Fibroblast of the conjunctiva (primary cell): ENCODE measurements around the gene TMEM272.
"Not testable (repeated sequence)": the region's sequence is repeated elsewhere in the genome, so short reads cannot be mapped to it uniquely, and the experiment has no call there.

Experiments used
- DNase-seq: peaks from one replicate; pipeline ENCODE4 v3.0.0-alpha.2; 2010; ENCODE audit warnings: low read depth

Gene TMEM272

DNA sequence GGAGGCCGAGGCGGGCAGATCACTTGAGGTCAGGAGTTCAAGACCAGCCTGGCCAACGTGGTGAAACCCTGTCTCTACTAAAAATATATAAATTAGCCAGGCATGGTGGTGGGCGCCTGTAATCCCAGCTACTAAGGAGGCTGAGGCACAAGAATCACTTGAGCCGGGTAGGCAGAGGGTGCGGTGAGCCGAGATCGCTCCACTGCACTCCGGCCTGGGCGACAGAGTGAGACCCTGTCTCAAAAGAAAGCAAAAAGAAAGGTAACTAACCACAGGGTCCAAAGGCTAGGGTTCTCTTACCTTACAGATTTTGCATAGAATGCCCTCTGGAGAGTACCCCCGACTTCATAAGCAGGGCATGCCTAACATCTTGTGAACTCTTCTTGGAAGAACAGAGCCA, 20.3 kb downstream of the TMEM272 start:
- DNase-seq, result not testable (repeated sequence)

DNA sequence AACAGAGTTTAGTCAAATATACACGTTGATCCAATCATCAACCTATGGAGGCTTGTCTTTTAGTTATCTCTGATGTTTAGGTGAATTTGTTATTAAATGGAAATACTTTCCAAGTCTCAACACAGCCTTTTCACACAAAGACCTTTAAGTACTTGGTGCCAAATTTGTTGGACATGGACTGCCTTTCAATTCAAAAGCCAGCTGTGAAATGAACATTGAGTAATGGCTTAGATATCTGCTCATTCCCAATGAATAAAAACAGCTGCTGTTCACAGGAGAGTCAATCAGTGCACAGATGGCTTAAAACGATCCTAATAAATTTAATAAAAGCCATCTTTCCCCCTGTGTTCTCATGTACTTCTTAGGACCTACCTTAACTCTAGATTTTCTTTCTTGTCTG, 21.1 kb downstream of the TMEM272 start:
- no peak for DNase-seq

DNA sequence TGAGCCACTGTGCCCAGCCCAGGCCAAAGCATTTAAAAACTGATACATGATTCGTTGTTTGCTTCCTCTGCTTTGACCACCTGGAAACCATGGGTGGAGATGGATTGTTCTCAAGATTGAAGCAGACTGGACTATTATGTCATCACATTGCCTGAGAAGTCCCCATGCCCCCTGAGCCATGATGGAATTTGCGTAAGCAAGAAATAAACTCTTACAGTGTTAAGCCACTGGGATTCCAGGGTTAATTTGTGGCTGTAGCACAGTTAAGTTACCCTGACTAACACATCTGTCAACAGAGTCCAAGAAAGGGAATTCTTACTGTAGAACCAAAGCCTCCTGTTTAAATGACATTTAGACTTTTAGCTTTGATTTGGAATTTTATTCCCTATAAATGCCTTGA, 21.6 kb downstream of the TMEM272 start:
- no peak for DNase-seq

DNA sequence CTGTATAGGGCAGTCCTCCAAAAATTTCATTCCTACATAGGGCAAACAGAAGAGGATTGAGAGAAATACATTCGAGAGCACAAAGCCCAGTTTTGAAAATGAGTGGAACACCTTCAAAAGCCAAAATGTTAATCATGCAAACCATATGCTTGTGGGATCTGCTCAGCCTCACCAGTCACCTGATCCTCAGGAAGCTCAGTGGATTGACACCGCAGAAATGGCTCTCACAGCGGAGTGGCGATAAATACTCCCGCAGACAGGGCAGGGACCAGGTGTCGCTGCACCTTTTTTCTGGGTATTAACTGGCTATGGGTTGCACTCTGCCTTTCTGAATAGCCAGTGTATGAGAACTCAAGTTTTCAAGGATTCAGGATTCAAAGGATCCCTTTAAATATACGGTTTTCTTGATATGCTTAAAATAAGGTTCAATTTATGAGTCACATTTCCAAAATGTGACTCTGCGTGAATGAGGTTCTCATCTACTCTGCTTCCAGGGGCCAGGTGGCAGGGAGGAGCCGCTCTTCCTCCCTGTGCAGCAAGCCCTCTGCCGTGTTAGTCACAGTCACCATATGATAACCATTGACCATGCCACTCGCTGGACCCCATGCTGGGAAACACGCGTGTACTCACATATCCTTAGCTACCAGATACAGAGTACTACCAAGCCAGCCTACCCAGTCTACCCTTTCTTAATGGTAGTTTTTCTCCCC, 22.7 kb downstream of the TMEM272 start:
- DNase-seq, result no peak

DNA sequence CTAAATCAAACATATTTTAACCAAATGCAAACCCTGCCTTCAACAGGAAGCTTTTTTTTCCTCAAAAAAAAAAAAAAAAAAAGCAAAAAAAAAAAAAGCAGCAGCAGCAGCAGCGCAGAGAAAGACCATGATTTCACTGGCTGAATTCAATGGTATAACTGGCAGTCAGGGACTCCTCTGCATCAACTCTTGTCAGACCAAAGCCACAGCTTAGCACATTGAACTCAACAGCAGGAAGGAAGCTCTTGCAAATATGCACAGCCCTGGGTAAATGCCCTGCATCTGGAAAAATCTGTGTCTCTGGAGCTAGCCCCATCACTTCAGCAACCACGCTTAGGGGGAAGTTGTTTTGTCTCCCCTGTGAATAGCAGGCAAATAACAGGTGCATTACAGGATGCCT, 23.4 kb downstream of the TMEM272 start:
- no peak for DNase-seq

DNA sequence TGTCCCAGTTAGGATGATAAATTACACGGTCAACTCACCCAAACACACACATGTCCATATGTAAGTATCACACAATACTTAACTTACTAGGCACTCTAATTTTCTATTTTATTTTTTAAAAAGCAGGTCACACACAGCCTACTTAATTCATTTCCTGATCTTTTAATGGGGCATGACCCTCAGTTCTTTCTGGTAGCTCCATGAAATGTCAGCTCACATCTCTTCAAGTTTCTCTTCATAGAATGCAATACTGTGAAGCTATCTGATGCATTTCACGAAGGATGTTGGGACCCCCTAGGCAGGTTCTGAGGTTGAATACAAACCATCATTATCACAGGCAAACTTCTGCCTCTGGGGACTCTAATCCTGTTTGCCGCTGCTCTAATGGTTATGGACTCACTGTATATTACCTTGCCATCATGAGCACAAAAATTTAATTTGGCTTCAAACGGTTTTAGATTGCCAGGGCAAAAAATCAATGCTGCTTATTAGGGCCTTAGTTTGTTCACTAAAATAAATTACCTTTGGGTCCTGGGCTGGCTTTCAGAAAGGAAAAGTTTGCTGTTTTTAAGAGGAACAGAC, 24.9 kb downstream of the TMEM272 start:
- DNase-seq, result no peak

DNA sequence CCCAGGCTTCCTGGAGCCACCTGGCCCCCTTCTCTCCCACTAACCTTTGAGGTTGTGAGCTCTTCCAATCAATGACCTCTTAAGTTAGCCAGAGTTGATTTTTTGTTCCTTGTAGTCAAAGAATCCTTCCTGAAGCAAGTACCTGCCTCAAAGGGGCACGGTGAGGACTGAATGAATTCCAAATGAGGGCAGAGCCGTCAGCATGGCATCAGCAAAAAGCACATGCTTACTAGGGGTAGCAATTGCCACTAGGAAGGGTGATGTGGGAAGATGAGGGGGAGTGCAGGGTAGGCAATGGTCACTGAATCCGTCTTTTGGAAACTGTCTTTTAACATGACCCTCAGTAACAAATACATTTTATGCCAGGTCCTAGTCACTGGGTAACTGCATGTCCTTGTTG, 25.4 kb downstream of the TMEM272 start:
- no peak for DNase-seq

DNA sequence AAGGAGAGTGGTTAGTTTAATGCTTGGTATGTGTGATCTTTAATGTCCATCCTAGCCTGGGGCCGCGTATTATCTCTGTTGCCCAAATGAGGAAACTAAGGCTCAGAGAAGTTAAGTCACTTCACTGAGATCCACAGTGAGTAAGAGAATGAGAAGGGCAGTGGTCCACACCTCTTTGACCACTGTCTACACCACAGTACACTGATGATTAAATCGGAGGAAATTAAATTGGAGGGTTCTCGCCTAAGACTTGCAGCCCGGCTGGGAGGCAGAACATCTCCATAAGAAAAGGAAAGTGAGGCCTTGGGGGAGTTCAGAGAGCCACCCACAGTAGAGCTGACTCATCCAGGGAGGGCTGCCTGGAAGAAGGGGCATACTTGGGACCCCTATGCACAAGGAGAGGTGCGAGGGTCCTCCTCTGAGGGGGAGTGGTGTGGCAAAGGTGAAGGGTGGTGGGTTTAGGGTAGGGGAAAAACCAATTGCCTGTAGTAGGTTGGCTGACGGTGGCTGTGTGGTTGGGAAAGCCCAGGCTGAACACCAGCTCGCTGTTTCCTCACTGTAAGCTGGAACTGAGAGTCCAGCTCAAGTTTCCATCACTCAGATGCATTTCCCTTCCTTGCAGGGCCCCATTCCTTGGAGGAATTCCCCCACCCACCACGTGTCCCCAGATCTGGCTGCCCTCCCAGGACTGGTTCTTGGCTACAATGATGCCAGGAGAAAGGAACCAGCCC, 26.0 kb downstream of the TMEM272 start:
- no peak for DNase-seq

DNA sequence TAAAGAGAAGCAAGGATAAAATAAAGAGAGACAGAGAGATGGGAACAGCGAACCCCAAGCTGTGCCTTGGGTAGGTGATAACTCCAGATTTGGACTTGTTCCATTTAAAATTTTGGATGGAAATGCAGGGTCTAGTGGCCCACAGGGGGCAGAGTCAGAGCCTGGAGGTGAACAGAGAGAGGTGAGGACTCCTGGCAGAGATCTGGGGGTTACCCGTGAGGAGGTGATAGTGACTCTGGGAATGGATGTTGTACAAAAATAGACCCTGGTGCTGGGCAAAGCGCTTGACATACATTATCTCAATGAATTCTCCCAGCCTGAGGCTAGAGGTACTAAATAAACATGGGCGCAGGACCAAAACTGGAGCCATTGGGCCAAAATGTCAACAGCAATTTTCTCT, 26.7 kb downstream of the TMEM272 start:
- no peak for DNase-seq

DNA sequence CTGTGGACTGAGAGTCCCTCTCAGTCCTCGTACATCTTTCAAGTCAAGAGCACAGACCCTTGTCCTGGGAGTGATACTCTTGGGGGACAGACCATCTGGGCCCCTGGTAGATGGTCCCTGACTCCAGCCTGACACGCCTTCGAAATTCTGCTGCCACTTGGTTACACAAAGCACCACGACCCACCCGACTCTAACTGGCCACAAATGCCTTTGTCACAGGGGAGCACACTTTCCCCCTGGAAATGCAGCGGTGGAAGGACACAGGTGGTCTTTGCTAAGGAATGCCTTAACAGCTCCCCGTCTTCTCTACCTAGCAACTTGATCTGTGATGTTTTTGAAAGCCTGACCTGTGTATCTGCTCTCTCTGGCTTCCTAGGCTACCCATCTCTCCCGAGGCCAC, 27.3 kb downstream of the TMEM272 start:
- no peak for DNase-seq

DNA sequence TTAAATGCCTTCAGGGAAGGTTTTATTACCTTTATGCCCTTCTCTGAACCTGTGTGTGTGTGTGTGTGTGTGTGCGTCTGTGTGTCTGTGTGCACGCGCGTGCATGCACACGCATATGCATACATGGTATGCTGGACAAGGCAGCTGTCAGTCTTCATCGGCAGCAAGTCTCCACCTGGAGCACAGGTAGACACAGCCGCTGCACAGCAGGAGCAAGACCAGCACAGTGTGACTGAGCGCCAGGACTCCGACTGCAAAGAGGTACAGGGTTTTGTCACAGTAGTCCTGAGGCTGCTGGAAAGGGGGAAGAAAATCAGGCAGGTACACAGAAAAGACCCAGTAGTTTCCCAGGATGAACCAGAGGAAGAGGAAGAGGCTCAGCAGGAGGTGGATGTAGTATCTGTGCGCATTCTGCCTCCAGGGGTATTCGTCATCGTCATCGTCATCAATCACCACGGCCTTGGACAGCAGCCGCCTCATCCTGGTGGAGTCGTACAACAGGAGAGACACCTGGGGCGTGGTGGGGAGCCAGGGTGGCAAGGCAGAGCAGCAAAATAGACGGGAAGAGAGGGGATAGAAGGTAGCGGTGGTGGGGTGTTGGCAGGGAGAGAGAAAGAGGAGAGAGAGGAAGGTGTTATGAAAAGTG, 28.2 kb downstream of the TMEM272 start:
- DNase-seq, result no peak

DNA sequence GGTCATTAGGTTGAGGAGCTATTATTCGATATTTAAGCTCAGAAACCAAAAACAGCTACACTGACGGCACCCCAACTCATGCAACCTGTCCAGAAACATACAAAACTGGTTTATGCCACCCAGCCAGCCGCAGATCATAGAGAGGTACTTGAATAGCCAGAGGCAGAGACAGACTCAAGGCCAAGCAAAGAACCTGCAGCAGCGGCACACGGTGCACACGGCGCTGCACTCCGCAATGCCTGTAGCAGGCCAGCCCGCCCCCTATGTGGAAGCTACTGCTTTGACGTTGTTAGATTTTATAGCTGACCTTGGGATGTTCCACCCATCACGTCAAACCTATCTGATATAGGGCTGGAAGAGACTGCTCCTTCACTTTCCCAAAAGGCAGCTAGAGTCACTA, 29.1 kb downstream of the TMEM272 start:
- DNase-seq, result no peak

DNA sequence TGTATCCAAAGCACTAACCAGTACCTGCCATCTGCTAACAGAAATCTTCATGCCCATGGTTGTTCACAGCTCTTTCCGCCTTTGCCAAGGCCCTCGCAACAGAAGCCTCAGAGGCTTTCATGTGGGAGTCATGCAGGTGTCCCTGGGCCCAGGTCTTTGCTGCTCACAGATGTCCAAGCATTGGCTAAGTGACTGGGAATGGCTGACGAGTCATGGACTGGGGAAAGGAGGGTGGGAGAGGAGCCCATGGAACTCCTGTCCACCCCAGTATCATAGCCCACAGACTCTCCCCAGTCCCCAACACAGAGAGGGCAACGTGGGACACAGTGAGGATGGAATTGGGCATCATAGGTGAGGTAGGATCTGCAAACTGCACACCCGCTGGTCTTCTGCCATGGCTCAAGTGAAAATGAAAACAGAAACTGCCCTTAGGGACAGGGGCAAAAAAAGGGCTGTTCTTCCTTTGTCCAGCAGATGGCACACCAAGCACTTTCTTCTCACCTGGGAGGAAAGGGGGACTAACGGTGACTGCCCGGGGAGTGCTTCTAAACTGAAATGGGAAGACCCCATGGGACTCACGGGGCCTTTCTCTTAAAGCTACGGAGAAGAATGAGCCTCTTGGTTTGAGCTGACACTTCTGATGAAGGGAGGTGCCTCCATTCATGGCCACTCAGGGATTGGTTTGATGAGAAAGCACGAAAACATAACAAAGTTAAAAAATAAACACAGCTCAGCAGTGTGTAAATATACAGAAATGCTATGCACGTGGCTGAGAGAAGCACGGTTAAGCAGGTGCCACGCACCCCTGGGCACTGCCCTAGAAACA, 29.9 kb downstream of the TMEM272 start:
- DNase-seq, result peak; percentile 34

DNA sequence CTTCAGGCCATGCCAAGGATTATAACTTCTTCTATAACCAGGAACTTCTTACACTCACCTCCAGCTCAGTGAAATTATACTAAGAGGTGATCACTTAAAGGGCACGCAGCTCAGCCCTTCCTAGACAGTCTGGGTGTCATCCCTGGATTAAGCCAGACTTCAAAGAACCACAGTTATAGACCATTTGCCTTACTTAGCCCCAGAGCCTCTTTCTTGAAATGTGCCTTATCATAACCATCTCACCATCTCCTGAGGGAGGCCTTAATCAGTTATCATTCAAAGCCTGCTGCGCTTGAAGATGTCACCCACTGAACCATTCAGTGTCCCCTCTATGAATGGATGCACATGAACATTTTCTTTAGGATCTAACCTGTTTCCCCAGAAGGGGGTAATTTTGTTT, 30.9 kb downstream of the TMEM272 start:
- DNase-seq, result no peak

DNA sequence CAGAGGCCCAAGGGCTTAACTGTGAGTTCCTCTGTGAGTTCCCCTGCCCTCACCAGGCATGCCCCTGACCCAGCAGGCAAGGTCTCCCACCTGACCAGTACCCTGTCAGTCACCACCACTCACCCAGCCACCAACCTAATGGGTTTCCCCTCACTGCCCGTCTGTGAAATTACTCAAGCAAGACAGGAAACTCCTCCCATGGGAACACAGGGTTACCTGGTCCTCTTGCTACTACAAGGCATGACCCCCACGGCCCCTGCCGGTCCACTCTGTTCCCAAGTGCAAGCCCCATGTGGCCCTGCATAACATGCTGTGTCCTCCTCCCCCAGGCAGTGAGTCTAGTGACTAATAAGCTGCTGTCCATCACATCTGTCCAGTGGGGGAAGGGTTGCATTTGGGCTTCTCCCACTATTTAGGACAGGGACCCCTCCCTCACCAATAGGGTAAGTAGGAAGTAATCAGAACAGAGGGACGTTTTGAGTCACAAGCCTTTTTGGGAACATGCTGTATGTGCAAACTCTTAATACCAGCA, 33.0 kb downstream of the TMEM272 start:
- DNase-seq, result no peak

DNA sequence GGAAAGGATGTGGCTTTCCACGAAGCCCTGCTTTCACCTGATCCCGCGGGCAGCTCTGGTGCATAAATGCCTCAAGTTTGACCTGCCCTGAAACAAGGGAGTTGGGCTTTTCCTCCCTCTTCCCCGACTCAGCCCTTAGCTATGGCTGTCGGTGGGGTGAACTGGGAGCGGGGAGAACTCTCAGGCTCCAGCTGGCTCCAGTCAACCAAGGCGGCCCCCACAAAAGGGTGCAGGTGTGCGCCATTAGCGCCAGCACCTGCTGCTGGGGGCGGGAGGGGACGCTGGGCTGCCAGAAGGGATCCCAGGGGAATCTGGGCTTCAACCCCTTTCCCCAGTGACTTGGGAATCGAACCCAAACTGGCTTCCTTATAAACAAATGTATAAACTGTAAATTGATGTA, 33.9 kb downstream of the TMEM272 start:
- no peak for DNase-seq

DNA sequence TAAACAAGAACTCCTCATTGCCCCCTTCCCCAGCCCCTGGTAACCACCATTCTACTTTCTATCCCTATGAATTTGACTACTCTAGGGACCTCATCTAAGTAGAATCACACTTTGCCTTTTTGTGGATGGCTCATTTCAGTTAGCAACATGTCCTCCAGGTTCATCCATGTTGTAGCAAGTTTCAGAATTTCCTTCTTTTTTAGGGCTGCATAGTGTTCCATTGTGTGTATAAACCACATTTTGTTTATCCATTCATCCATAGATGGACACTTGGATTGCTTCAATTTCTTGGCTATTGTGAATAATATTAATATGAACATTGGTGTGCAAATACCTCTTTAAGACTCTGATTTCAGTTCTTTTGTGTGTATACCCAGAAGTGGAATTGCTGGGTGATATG, 36.2 kb downstream of the TMEM272 start:
- no peak for DNase-seq

DNA sequence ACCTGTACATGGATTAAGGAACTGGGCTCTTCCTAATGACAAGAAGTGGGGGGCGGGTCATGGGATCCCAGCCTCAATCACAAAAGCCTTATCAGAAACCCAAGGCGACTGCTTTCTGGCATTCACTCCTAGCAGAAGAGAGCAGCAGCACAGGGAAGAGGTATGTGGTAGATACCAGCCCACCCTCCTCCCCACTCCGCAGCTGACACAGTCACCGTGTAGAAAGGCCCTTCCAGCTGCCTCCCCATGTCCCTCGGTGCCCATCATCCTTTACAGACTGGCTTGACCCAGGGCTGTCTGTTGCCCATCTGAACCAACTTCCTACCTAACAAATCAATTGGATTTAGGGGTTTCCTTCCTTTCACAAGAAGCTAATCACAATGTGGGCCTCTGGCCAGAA, 37.9 kb downstream of the TMEM272 start:
- no peak for DNase-seq

DNA sequence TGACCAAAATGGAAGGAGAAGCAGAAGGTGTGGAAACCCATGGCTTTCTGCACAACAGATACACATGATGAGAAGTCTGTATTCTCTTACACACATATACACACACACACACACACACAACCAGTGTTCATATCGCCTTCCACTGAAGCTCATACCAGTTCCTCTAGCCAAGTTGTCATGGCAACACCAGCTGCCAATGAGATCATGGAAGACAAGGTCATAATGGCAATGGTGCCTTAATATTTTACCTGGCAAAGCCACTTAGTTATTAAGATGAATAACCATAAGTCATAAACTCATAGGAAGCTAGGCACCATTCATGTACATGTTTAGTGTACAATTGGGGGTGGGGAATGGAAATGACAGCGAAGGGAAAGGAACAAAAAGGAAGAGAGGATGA, 38.4 kb downstream of the TMEM272 start:
- no peak for DNase-seq

DNA sequence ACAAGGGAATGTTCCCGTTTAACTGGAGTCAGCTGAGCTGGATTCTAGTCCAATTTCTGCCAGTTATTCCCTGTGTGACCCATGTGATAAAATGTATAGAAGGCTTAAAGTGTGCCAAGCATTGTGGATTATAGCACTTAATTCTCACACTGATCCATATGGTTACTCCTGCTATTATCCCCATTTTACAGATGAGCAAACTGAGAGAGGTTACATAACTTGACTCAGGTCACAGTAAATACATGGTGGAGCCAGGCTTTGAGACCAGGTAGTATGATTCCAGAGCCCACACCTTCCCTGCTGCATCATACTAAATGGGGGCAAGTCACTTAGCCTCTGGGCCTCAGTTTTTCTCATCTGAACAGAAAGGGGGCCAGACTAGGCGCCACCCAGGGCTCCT, 39.1 kb downstream of the TMEM272 start:
- no peak for DNase-seq

DNA sequence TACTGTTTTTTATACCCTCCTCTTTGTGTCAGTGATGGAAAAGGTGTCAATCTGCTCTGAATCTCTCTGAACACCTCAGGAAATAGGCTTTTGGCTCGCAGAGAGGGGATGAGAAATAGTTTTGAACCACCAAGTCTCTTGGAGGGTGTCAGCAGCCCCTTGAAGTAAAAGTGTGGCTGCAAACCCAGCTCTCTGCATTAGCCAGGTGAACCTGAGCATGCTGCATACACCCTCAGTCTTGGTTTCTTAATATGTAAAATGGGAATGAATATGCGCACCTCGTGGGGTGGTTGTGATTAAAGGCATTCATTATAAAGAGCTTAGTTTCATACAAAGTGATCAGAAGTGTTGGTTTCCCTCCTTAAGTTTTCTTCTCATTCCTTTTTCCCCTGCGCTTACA, 39.7 kb downstream of the TMEM272 start:
- no peak for DNase-seq
